Rectal smooth muscle tissue (tissue), 1 donor: ENCODE data around the gene GLIS1.
"Not testable (repeated sequence)": the region's sequence is repeated elsewhere in the genome, so short reads cannot be mapped to it uniquely, and the experiment has no call there.

Experiments used
- H3K27ac ChIP-seq: one replicate; pipeline ENCODE4 v1.7.0; 2013; ENCODE audit warnings: low read depth, low read length, inconsistent platforms
- H3K27me3 ChIP-seq: one replicate; pipeline ENCODE4 v1.7.0; 2013; ENCODE audit warnings: low read length; ENCODE audit not compliant: control insufficient read depth, insufficient read depth
- H3K36me3 ChIP-seq: one replicate; pipeline ENCODE4 v1.7.0; 2013; ENCODE audit warnings: low read length; ENCODE audit not compliant: control insufficient read depth, insufficient read depth
- H3K4me1 ChIP-seq: one replicate; pipeline ENCODE4 v1.7.0; 2013; ENCODE audit warnings: low read length; ENCODE audit not compliant: control insufficient read depth, insufficient read depth
- H3K4me3 ChIP-seq: one replicate; pipeline ENCODE4 v1.7.0; 2013; ENCODE audit warnings: low read length
- H3K9ac ChIP-seq: one replicate; pipeline ENCODE4 v1.7.0; 2013; ENCODE audit warnings: low read length

Gene GLIS1

GRCh38 chr1:53559391-53559815 is 179.6 kb downstream of the GLIS1 start:
- Histone ChIP-seq H3K4me3 (no peak overlapping the region), H3K36me3 (no peaks in the 10 kb centered on the region), H3K4me1 (peaks cover 8% of the 10 kb centered on the region), H3K27me3 (peaks cover 3% of the 10 kb centered on the region), H3K9ac (no peak overlapping the region), H3K27ac (no peak overlapping the region)

- no peak overlapping the region for H3K9ac ChIP-seq
- no peak overlapping the region for H3K27ac ChIP-seq
- H3K27me3 ChIP-seq, result peaks cover 3% of the 10 kb centered on the region
- H3K4me3 ChIP-seq, result no peak overlapping the region
- H3K36me3 ChIP-seq, result no peaks in the 10 kb centered on the region
- H3K4me1 ChIP-seq, result peaks cover 8% of the 10 kb centered on the region
Observed at GRCh38 chr1:53558739-53559315, 180.1 kb downstream of the GLIS1 start.

- no peak overlapping the region for H3K9ac ChIP-seq
Observed at GRCh38 chr1:53557830-53558738, 180.9 kb downstream of the GLIS1 start.

GRCh38 chr1:53557369-53557768 is 181.6 kb downstream of the GLIS1 start:
- Histone ChIP-seq H3K27me3 (peaks cover 2% of the 10 kb centered on the region), H3K9ac (no peak overlapping the region), H3K4me1 (peaks cover 8% of the 10 kb centered on the region), H3K36me3 (no peaks in the 10 kb centered on the region), H3K27ac (no peak overlapping the region), H3K4me3 (no peak overlapping the region)

More at GRCh38 chr1:53557830-53558738, 180.9 kb downstream of the GLIS1 start:
- Histone ChIP-seq H3K27me3 (peaks cover 3% of the 10 kb centered on the region), H3K36me3 (no peaks in the 10 kb centered on the region), H3K27ac (no peak overlapping the region), H3K4me3 (no peak overlapping the region), H3K4me1 (peaks cover 8% of the 10 kb centered on the region)

- Histone ChIP-seq H3K27ac (no peak overlapping the region), H3K36me3 (no peaks in the 10 kb centered on the region), H3K4me1 (peaks cover 3% of the 10 kb centered on the region), H3K4me3 (no peak overlapping the region), H3K9ac (no peak overlapping the region), H3K27me3 (no peaks in the 10 kb centered on the region)
Observed at GRCh38 chr1:53556657-53557227, 182.2 kb downstream of the GLIS1 start.

GRCh38 chr1:53555620-53556326 is 183.2 kb downstream of the GLIS1 start:
- not testable (repeated sequence) for H3K27ac ChIP-seq, H3K27me3 ChIP-seq, H3K36me3 ChIP-seq, H3K9ac ChIP-seq, H3K4me3 ChIP-seq, H3K4me1 ChIP-seq

GRCh38 chr1:53554592-53555305 is 184.2 kb downstream of the GLIS1 start:
- Histone ChIP-seq H3K9ac (no peak overlapping the region), H3K27me3 (no peaks in the 10 kb centered on the region), H3K4me3 (no peak overlapping the region), H3K36me3 (no peaks in the 10 kb centered on the region), H3K27ac (no peak overlapping the region), H3K4me1 (no peaks in the 10 kb centered on the region)

- Histone ChIP-seq H3K27me3 (no peaks in the 10 kb centered on the region), H3K36me3 (no peaks in the 10 kb centered on the region), H3K27ac (no peak overlapping the region), H3K4me3 (no peak overlapping the region), H3K4me1 (no peaks in the 10 kb centered on the region), H3K9ac (no peak overlapping the region)
Observed at GRCh38 chr1:53553734-53554509, 185.0 kb downstream of the GLIS1 start.

GRCh38 chr1:53552981-53553733 is 185.8 kb downstream of the GLIS1 start:
- H3K9ac ChIP-seq, result no peak overlapping the region
- H3K27ac ChIP-seq, result no peak overlapping the region
- no peak overlapping the region for H3K4me3 ChIP-seq
- H3K36me3 ChIP-seq, result no peaks in the 10 kb centered on the region
- H3K27me3 ChIP-seq, result no peaks in the 10 kb centered on the region
- H3K4me1 ChIP-seq, result no peaks in the 10 kb centered on the region

GRCh38 chr1:53552146-53552861 is 186.7 kb downstream of the GLIS1 start:
- Histone ChIP-seq H3K4me1 (no peaks in the 10 kb centered on the region), H3K27ac (no peak overlapping the region), H3K27me3 (no peaks in the 10 kb centered on the region), H3K4me3 (no peak overlapping the region), H3K9ac (no peak overlapping the region), H3K36me3 (no peaks in the 10 kb centered on the region)
